NCI-H2081 treated with DMSO at 0.1 percent for 48 hours (cell line): ENCODE results near the gene HOXA6.

Experiments used
- DNase-seq: peaks from one replicate; lab custom pipeline; 2025; lab: John Stamatoyannopoulos, UW

The HOXA6 gene

GRCh38 chr7:27172823-27173510, 25.4 kb upstream of the HOXA6 start:
- DNase-seq: no peak

DNA sequence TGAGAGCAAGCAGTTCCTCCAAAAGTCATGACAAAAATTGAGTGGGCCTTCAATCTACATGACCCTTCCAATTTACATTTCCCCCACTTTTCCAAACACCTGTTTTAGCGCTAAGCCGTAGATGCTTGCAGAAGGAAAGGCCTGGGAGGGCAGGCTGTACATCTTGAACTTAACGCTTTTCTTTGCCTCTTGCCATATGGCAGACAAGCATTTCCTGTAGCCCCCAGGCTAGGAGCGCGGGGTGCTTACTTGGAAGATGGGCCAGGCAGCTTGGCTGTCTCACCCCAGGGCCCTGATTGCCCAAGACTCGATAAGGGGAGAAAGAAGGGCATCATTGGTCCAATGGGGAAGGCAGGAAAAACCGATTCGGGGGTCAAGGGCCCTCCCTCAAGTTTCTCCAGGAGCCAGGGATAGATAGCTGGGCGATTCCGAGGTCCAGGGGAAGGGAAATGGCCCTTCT, 24.8 kb upstream of the HOXA6 start:
- DNase-seq: no peak

GRCh38 chr7:27171637-27172314, 24.2 kb upstream of the HOXA6 start:
- DNase-seq: no peak

DNA sequence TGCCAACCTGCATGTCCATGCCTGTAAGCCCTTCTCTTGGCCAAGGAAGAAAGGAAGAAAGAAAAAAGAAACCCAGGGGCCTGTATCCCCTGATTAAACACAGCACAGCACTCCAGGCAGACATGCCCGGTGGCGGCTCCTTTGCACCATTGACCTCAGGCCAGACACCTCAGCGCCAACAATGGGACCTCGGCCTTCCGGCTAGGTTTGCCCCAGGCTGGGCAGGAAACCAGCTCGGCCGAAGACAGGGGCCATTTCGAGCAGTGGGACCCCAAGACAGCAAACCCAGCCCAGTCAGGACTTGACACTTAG, 23.7 kb upstream of the HOXA6 start:
- DNase-seq: no peak

DNA sequence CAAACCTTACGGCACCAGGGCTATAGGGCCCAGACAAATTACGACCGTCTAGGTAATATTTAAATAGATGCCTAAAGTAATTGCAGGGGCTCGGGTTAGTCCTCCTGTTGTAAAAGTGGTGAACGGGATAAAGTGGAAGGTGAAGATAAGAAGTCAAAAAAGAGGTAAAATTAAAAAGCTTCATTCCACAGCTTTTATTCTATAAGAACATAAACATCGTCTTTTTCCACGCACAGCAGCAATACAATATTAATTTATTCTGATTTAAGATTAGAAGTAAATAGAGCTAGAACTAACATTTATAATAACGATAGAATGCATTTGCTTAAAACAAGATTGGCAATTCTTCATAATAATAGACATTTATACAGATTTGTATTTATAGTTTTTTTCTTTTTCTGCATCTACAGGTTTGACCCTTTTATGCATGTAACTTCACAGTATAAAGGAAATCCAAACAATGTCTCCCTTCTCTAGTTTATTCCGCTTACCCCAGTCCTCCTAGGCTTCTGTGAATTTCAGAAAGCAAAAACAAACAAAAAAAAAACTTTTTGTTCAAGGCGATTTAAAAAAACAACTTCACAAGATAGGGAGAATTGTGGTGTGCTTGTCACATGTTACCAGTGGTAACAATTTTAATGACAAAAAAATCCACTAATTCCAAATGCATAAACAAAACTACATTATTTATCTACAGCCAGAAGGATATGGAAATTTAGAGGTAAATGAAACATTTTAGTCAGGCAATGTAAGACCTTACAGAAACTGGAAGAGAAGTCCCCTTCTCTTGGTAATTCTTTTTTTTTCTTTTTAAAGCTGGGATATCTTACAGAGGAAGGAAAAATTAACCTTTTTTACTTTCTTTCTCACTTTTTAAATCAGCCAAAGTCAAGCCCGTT, 23.1 kb upstream of the HOXA6 start:
- DNase-seq: peak; percentile 38

DNA sequence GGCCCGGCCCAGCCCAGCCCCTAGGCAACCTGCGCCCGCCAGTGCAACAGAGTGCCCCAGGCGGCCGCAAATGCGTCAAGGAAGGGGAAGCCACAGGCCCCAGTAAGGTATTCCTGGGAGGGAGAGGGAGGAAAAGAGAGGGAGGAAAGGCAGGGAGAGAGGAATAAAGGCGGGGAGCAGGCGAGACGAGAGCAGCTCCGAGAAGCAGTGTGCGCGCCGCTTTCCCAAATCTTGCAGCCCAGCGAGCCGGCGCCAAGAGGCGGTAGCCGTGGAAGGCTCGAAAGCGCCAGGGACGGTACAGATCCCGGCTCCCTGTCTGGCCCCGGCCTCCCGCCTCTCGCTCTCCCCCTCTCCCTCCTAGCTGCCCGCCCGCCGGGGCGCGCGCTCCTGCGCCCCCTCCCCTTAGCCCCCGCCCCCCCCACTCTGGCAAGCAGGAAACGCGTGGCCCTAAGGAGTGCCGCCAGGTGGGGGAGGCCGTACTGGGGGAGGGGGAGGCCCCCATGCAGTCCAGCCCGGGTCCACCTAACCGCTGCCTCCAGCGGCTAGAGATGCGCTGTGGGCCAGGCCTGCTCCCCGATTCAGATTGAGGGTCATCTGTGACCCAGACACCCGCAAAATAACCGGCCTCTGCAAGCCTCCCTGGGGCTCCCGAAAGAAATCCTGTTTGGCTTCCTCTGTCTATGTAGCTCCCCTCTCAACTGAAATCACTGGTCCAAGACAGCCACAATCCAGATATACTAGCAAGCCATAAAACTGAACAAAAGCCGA, 22.3 kb upstream of the HOXA6 start:
- peak; percentile 38 for DNase-seq

DNA sequence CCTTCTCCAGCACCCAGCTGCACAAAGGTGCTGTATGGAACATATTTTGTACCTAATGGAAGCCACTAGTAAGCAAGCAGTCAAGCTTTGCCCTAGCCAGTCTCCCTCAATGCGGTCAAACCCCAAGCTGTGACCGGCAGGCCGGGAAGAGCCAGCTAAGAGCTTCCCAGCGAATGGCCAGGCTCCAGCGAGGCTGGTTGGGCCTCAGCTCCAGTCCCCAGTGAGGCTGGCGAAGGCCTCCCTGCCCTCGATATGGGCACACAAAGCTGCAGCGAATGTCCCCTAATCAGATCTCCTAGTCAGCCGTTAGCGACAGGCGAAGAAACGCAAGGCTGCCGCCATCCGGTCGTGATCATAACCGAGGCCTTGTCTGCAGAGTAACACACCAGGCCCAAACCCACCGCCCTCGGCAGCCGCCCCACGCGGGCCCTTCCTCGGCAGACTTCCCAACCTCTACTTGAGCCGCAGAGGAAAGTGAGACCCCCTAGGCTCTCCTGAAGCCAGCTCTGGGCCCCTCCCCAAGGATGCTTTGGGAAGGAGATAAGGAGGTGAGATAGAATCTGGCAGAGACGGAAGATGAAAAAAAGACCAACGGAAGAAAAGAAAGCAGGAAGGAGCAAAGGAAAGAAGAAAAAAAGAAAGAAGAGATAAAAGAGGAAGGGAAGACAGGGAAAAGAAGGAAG, 20.8 kb upstream of the HOXA6 start:
- DNase-seq: no peak

DNA sequence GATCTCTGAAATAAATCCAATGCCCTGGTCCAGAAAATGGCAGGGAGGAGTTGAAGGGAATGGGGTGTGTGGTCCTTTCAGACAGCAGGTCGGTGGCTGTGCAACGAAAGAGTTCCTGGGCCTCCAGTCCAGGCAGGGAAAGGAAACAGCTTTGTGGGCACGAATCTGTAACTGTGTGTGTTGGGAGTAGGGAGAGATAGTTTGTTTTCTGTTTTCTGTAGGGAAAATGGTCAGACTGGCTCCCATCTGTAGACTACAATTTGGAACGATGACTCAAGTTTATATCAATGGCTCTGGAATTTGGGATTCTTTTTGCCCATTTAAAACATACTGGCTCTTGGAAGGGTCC, 20.3 kb upstream of the HOXA6 start:
- DNase-seq: no peak

- DNase-seq: no peak
Observed at GRCh38 chr7:27166531-27167505, 19.2 kb upstream of the HOXA6 start.

GRCh38 chr7:27165996-27166530, 18.5 kb upstream of the HOXA6 start:
- no peak for DNase-seq

- no peak for DNase-seq
Observed at GRCh38 chr7:27165089-27165995, 17.8 kb upstream of the HOXA6 start, which contains the start of gene HOXA9. HOXA9 (minus strand) TSS chr7:27165537; CDS start chr7:27165457, 80 bp downstream.

GRCh38 chr7:27164367-27165088, 17.0 kb upstream of the HOXA6 start:
- DNase-seq: no peak

DNA sequence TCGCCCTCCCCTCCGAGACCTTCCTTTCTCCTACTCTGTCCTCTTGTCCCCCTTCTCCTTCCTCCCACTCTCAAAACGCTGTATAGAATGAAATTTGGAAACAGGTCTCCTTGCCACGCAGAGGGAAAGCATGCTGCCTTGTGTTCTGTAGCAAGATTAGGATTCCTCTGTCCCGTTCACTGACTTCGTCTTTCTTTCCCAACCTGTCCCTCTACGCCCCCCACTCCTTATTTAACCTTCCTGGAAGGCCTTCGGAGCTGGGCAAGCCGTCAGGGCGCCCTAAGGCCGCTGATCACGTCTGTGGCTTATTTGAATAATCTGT, 16.4 kb upstream of the HOXA6 start:
- no peak for DNase-seq

DNA sequence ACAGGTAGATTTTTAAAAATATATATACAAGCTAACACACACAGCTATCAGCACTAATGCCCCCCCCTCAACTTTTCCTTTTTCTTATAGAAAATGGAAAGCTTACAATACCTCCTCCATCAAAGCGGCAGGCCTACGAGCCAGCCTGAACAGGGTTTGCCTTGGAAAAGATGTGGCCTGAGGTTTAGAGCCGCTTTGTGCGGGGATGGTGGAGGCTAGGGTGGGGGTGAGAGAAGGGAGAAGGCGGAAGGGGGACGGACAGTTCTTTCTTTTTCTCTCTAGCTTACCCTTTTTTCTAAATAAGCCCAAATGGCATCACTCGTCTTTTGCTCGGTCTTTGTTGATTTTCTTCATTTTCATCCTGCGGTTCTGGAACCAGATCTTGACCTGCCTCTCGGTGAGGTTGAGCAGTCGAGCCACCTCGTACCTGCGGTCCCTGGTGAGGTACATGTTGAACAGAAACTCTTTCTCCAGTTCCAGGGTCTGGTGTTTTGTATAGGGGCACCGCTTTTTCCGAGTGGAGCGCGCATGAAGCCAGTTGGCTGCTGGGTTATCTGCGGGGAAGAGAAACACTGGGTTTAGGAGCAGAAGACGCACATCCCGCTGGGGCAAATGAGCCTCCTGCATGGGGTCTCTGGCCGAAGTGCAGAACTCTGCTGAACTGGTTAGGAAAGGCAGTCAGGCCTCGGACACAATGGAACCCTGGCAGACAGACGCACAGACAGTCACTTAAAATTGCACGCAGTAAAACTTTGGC, 15.9 kb upstream of the HOXA6 start:
- DNase-seq: no peak

DNA sequence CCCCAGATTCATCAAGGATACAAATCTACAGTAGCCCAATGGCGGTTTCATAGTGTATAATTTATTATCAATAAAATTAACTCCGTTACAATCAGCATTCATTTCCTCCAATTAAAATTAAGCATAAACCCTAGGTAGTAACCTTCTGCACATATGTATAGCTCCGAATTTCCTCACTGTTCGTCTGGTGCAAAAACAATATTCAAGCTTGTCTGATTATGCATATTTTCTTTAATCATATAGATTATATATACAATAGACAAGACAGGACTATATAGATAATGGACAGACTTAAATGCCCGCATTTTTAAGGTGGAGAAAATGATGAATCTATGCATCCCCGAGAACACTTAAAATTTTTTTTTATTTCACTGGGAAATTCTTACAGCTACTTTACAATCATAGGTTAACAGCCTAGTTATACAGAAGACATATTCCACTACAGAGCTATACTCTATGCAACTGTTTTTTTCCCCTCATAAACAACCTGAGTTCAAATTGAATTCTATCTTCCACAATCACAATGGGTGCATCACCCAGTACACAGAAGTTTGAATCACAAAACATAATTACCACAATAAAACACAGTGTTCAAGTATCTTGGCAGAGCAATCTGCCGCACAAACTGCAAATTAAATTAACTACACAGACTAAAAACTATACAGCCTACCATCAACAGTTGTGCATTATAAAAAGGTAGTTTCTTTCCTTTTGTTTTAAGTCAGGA, 15.2 kb upstream of the HOXA6 start:
- no peak for DNase-seq

DNA sequence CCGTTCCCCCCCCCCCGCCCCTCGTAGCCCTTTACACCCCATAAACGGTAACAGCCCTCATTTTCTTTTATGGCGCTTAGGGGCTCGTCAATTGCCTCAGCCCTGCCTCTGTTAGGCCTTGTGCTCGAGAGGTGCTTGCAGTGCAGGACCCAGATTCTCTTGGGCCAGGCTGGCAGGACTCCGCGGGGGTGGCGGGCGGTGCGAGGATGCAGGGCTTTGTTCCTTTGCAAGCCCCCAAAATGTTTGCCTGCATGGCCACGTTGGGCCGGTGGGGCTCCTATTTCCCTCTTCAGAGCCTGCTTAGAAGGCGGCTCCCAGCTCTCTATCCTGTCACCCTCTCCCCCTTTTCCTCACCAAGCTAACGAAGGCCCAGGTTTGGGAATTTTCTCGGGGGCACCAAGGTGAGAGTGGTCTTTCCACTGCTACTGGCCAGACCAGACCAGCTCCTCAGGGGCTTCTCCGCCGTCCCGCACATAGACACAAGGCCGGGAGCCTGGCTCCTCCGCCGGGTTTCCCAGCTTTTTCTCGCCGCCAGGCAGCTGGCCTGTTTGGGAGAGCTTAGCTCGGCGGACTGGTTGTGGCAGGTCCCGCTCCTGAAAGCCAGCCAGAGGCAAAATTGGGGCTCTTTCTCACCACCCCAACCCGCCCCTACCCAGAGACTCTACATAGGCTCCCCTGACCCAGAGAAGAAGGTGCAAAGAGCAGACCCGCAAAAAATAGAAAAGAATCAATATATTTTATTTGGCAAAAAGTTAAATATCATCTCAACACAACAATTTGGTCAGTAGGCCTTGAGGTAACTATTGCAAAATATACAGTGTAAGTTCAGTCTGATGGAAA, 14.4 kb upstream of the HOXA6 start:
- no peak for DNase-seq
